Caco-2 (cell line): ENCODE measurements around the gene CDH3. TPM values are rescaled to one million over a fixed set of nuclear protein-coding genes. Genes with fewer than 3 reads are reported as not detected.
A peak's percentile ranks its signal among the peaks of the same experiment; 100 is the strongest.

Experiments used
- BruUV-seq: library from RNA; stranded (reverse); fragments of 400-500 nt; replicated peaks from 2 replicates; lab custom pipeline; 2021; lab: Mats Ljungman, UMichigan
- CTCF ChIA-PET: fragments of 300-600 bp; sonication (Branson Sonifier 250); formaldehyde crosslinking; loops from one replicate; lab custom pipeline; 2022; ENCODE audit warnings: antibody characterized with exemption; lab: Charles Lee
- POLR2A ChIA-PET: fragments of 300-600 bp; sonication (Branson Sonifier 250); formaldehyde crosslinking; loops from one replicate; lab custom pipeline; 2022; ENCODE audit warnings: antibody characterized with exemption; lab: Charles Lee
- DNase-seq, 2 experiments: peaks; one replicate each; pipeline versions ENCODE4 v3.0.0 to v3.0.0-alpha.2; 2020 to 2022
- H3K27me3 ChIP-seq: replicated peaks from 2 replicates; pipeline ENCODE4 v1.6.0; 2011; ENCODE audit warnings: low read length; ENCODE audit not compliant: control insufficient read depth, insufficient read depth
- H3K36me3 ChIP-seq: 2 replicates; pipeline ENCODE4 v1.5.1; 2011; ENCODE audit warnings: low read length; ENCODE audit not compliant: control insufficient read depth, insufficient read depth
- H3K4me1 ChIP-seq: fragments of 250-450 bp; sonication (Bioruptor Pico); 2 replicates; pipeline ENCODE4 v1.5.1; 2020; ENCODE audit warnings: mild to moderate bottlenecking
- H3K4me3 ChIP-seq: 2 replicates; pipeline ENCODE4 v1.5.1; 2011; ENCODE audit warnings: low read depth, mild to moderate bottlenecking, control low read depth, low read length
- H3K9me3 ChIP-seq: fragments of 250-450 bp; sonication (Bioruptor Pico); 2 replicates; pipeline ENCODE4 v1.5.1; 2020; ENCODE audit warnings: mild to moderate bottlenecking, moderate library complexity
- H3K27ac Mint-ChIP-seq: one replicate; pipeline ENCODE4 v1.8.0; 2022; ENCODE audit warnings: mixed read lengths; ENCODE audit not compliant: unreplicated experiment
- H3K27me3 Mint-ChIP-seq: one replicate; pipeline ENCODE4 v1.8.0; 2022; ENCODE audit warnings: mixed read lengths; ENCODE audit not compliant: insufficient read depth, unreplicated experiment
- H3K36me3 Mint-ChIP-seq: one replicate; pipeline ENCODE4 v1.8.0; 2022; ENCODE audit warnings: mild to moderate bottlenecking, mixed read lengths; ENCODE audit not compliant: insufficient read depth, unreplicated experiment
- H3K4me1 Mint-ChIP-seq: one replicate; pipeline ENCODE4 v1.8.0; 2022; ENCODE audit warnings: low read depth, mixed read lengths; ENCODE audit not compliant: unreplicated experiment
- H3K4me3 Mint-ChIP-seq: one replicate; pipeline ENCODE4 v1.8.0; 2022; ENCODE audit warnings: mild to moderate bottlenecking, moderate library complexity, mixed read lengths; ENCODE audit not compliant: unreplicated experiment
- H3K9me3 Mint-ChIP-seq: one replicate; pipeline ENCODE4 v1.8.0; 2022; ENCODE audit warnings: mixed read lengths; ENCODE audit not compliant: unreplicated experiment
- CTCF ChIP-seq, 2 experiments: fragments of 200-600 bp in 1 of 2; IDR thresholded peaks; 1 replicate in 1 of 2; 2 replicates in 1 of 2; pipeline versions ENCODE4 v1.5.1 to v1.8.0; 2011 to 2022; ENCODE audit warnings: antibody characterized with exemption in 1 of 2, control low read depth in 1 of 2, inconsistent platforms in 1 of 2, low read depth in 1 of 2, low read length in 1 of 2, mild to moderate bottlenecking in 1 of 2, moderate library complexity in 1 of 2; ENCODE audit not compliant: insufficient read depth in 1 of 2, severe bottlenecking in 1 of 2, unreplicated experiment in 1 of 2
- intact Hi-C: fragments of 100-400 bp; cut with micrococcal nuclease; formaldehyde crosslinking; loops from one replicate; pipeline ENCODE4 v1.10.0; 2022; ENCODE audit not compliant: unreplicated experiment
- total RNA-seq: library from RNA; stranded (reverse); gene quantifications from 2 replicates; pipeline ENCODE4 v1.2.3, GENCODE V29; 2022

The CDH3 gene
- total RNA-seq, 1 experiment from 2014 or later, result 144 TPM

GRCh38 chr16:68655806-68656205 lies 10.7 kb downstream of the CDH3 start:
- Histone ChIP-seq H3K4me1 (no peaks in the 10 kb centered on the region), H3K4me3 (no peak overlapping the region), H3K27me3 (no peaks in the 10 kb centered on the region), H3K9me3 (no peaks in the 10 kb centered on the region), H3K36me3 (no peaks in the 10 kb centered on the region)
- Mint-ChIP-seq H3K4me1 (peaks cover 7% of the 10 kb centered on the region), H3K36me3 (peaks cover 37% of the 10 kb centered on the region), H3K4me3 (no peak overlapping the region), H3K27me3 (no peaks in the 10 kb centered on the region), H3K27ac (no peak overlapping the region), H3K9me3 (no peaks in the 10 kb centered on the region)
- no peak for TF ChIP-seq CTCF (IDR thresholded peaks at IDR 0.05; ENCODE audit: insufficient read depth in 1 of 2, low read depth in 1 of 2, low read length in 1 of 2, severe bottlenecking in 1 of 2, unreplicated experiment in 1 of 2)
- POLR2A ChIA-PET, result no interaction called here
- intact Hi-C loops, result no loop called here
- BruUV-seq, result no TSS peak
- no peak for DNase-seq
- CTCF ChIA-PET, result interaction anchor here (0.6 kb wide), 1 partner anchor 1239 kb away, joined by 3 read pairs; no protein-coding TSS in a partner anchor

- H3K36me3 Mint-ChIP-seq, result peaks cover 38% of the 10 kb centered on the region
Measured at GRCh38 chr16:68656751-68657150, 11.6 kb downstream of the CDH3 start.

GRCh38 chr16:68658341-68658973 lies 13.3 kb downstream of the CDH3 start:
- Histone ChIP-seq H3K27me3 (no peaks in the 10 kb centered on the region), H3K9me3 (no peaks in the 10 kb centered on the region), H3K4me1 (no peaks in the 10 kb centered on the region), H3K4me3 (no peak overlapping the region), H3K36me3 (no peaks in the 10 kb centered on the region)
- Mint-ChIP-seq H3K36me3 (peaks cover 27% of the 10 kb centered on the region), H3K27ac (no peak overlapping the region), H3K9me3 (no peaks in the 10 kb centered on the region), H3K4me3 (no peak overlapping the region), H3K27me3 (no peaks in the 10 kb centered on the region), H3K4me1 (peaks cover 7% of the 10 kb centered on the region)
- no peak for TF ChIP-seq CTCF (IDR thresholded peaks at IDR 0.05; ENCODE audit: insufficient read depth in 1 of 2, low read depth in 1 of 2, low read length in 1 of 2, severe bottlenecking in 1 of 2, unreplicated experiment in 1 of 2)
- BruUV-seq, result no TSS peak
- CTCF ChIA-PET, result interaction anchor here (0.7 kb wide), 2 partner anchors 9 to 472 kb away, joined by 5 read pairs; no protein-coding TSS in a partner anchor
- POLR2A ChIA-PET, result interaction anchor here (0.6 to 1.0 kb wide), 2 partner anchors 13 to 208 kb away, joined by 3 to 4 read pairs; partner anchors contain the start of gene CDH3
- intact Hi-C loops, result no loop called here
- peak in 1 of 2 experiments; percentile 48 for DNase-seq

More at GRCh38 chr16:68656751-68657150, 11.6 kb downstream of the CDH3 start:
- Histone ChIP-seq H3K9me3 (no peaks in the 10 kb centered on the region), H3K27me3 (no peaks in the 10 kb centered on the region), H3K4me3 (no peak overlapping the region), H3K4me1 (no peaks in the 10 kb centered on the region), H3K36me3 (no peaks in the 10 kb centered on the region)
- no peak for DNase-seq
- no TSS peak for BruUV-seq
- no peak overlapping the region for H3K27ac Mint-ChIP-seq
- intact Hi-C loops, result no loop called here
- no peak for TF ChIP-seq CTCF (IDR thresholded peaks at IDR 0.05; ENCODE audit: insufficient read depth in 1 of 2, low read depth in 1 of 2, low read length in 1 of 2, severe bottlenecking in 1 of 2, unreplicated experiment in 1 of 2)
- no peaks in the 10 kb centered on the region for H3K9me3 Mint-ChIP-seq
- CTCF ChIA-PET, result interaction anchor here (1.1 kb wide), 1 partner anchor 128 kb away, joined by 4 read pairs; no protein-coding TSS in a partner anchor
- no peak overlapping the region for H3K4me3 Mint-ChIP-seq
- POLR2A ChIA-PET, result no interaction called here
- H3K27me3 Mint-ChIP-seq, result no peaks in the 10 kb centered on the region
- peaks cover 7% of the 10 kb centered on the region for H3K4me1 Mint-ChIP-seq
